Measurements from ENCODE around the gene PIGQ. TPM values are rescaled to one million over a fixed set of nuclear protein-coding genes. Genes with fewer than 3 reads are reported as not detected.

Gene PIGQ
- total and polyA plus RNA-seq, 9 donors, result 4.3 to 47.7 (median 39.5) TPM

GRCh38 chr16:580141-580945 lies 10.6 kb downstream of the PIGQ start:
- Histone ChIP-seq H3K36me3 (no peaks in the 10 kb centered on the region), H3K4me3 (no peak overlapping the region), H3K4me1 (ENCODE audit: insufficient read depth) (no peaks in the 10 kb centered on the region), H3K9me3 (no peaks in the 10 kb centered on the region), H3K27me3 (no peaks in the 10 kb centered on the region), H3K27ac (no peak overlapping the region)
- DNase-seq, result no peak
- 88 to 91% (median 89%) methylated on average over 19 to 27 of the region's 27 CpGs for WGBS, 3 donors
- TF ChIP-seq POLR2A (IDR thresholded peaks at IDR 0.05) (no peak), EP300 (IDR thresholded peaks at IDR 0.05) (no peak), CTCF (IDR thresholded peaks at IDR 0.05) (no peak)
- intact Hi-C loops (cut with DNase I), result loop anchor here in 2 of 4 donors (5.0 kb wide), 2 partner anchors 62 to 82 kb away; partner anchors contain the start of gene MCRIP2 (in 1 of the 2)

DNA sequence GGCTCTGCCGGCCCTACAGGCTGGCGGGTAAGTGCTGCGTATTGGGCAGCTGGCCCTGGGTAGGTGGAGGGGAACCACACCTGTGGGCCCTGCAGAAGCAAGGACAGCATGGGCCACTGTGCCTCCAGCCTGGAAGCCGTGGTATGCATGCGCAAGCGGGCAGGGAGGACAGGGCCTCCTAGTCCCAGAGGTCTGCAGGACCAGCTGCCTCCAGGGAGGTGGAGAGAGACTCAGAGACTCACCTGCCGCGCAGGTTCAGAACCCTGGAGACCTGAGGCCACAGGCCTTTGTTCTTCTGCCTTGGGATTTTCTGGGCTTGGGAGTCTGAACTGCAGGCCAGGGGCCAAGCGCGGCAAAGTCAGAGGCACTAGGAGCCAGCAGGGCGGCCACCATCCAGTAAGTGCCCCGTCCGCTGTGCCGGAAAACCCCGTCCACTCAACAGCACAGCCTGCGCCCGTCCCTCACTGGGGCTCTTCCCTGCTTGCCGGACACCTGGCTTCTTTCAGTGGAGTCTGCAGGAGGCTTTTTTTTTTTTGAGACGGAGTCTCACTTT lies 11.3 kb downstream of the PIGQ start:
- no peak for DNase-seq
- Histone ChIP-seq H3K27ac (no peak overlapping the region), H3K27me3 (no peaks in the 10 kb centered on the region), H3K4me1 (ENCODE audit: insufficient read depth) (no peaks in the 10 kb centered on the region), H3K4me3 (no peak overlapping the region), H3K36me3 (no peaks in the 10 kb centered on the region), H3K9me3 (no peaks in the 10 kb centered on the region)
- TF ChIP-seq CTCF (IDR thresholded peaks at IDR 0.05) (no peak), EP300 (IDR thresholded peaks at IDR 0.05) (no peak), POLR2A (IDR thresholded peaks at IDR 0.05) (no peak)
- WGBS, 3 donors, result 96 to 97% (median 97%) methylated on average over 19 of the region's 19 CpGs
- intact Hi-C loops (cut with DNase I), result loop anchor here in 2 of 4 donors (5.0 kb wide), 2 partner anchors 61 to 81 kb away; partner anchors contain the start of gene MCRIP2 (in 1 of the 2)

- 80 to 88% (median 82%) methylated on average over 14 to 18 of the region's 18 CpGs for WGBS, 3 donors
- intact Hi-C loops (cut with DNase I), result loop anchor here in 2 of 4 donors (5.0 kb wide), 2 partner anchors 60 to 80 kb away; partner anchors contain the start of gene MCRIP2 (in 1 of the 2)
Measured at GRCh38 chr16:582218-582613, 12.4 kb downstream of the PIGQ start.

More at GRCh38 chr16:582218-582613, 12.4 kb downstream of the PIGQ start:
- Histone ChIP-seq H3K27me3 (no peaks in the 10 kb centered on the region), H3K36me3 (no peaks in the 10 kb centered on the region), H3K9me3 (no peaks in the 10 kb centered on the region), H3K4me1 (ENCODE audit: insufficient read depth) (no peaks in the 10 kb centered on the region), H3K4me3 (no peak overlapping the region), H3K27ac (no peak overlapping the region)
- no peak for DNase-seq
- TF ChIP-seq POLR2A (IDR thresholded peaks at IDR 0.05) (no peak), CTCF (IDR thresholded peaks at IDR 0.05) (no peak), EP300 (IDR thresholded peaks at IDR 0.05) (no peak)

Data from ovary (tissue), 9 donors.